Colonic mucosa (tissue), 4 donors: ENCODE results near the gene MAPRE3. TPM values are rescaled to one million over a fixed set of nuclear protein-coding genes. Genes with fewer than 3 reads are reported as not detected.

Experiments
- DNase-seq: peaks from one replicate; pipeline ENCODE4 v3.0.0-alpha.2; 2020
- H3K27ac ChIP-seq: fragments of 200-600 bp; one replicate; pipeline ENCODE4 v1.8.0; 2021
- H3K27me3 ChIP-seq: fragments of 200-600 bp; one replicate; pipeline ENCODE4 v1.8.0; 2021
- H3K36me3 ChIP-seq: fragments of 200-600 bp; one replicate; pipeline ENCODE4 v1.8.0; 2021
- H3K4me1 ChIP-seq: fragments of 200-600 bp; one replicate; pipeline ENCODE4 v1.8.0; 2021; ENCODE audit warnings: mild to moderate bottlenecking
- H3K4me3 ChIP-seq: fragments of 200-600 bp; one replicate; pipeline ENCODE4 v1.8.0; 2021
- H3K9ac ChIP-seq, 2 donors: one replicate each; pipeline ENCODE4 v1.7.0; 2013; ENCODE audit warnings: control low read depth in 2 of 2, low read depth in 2 of 2, low read length in 2 of 2
- H3K9me3 ChIP-seq: fragments of 200-600 bp; one replicate; pipeline ENCODE4 v1.8.0; 2021
- CTCF ChIP-seq: fragments of 200-600 bp; IDR thresholded peaks from one replicate; pipeline ENCODE4 v1.8.0; 2022; ENCODE audit warnings: antibody characterized with exemption, mild to moderate bottlenecking
- intact Hi-C: fragments of 100-400 bp; cut with DNase I; formaldehyde crosslinking; loops from one replicate; pipeline ENCODE4 v1.14.1; 2022
- total RNA-seq, 2 donors: library from RNA; stranded (reverse); fragmentation: NEBNext Ultra II Directional in 1 of 2; extraction: Animal tissue kit (Norgen Biotek cat#: 25700) in 1 of 2; gene quantifications; one replicate each; pipeline ENCODE4 v1.2.1, GENCODE V29; 2021
- donor health status: healthy.
- donor health status: DM: no; HTN: no; CAD: no.
- donor health status: DM: no; HTN: no; CAD: no.

The MAPRE3 gene
- total RNA-seq, 2 donors from 2014 or later: 21.6 to 22.0 TPM

DNA sequence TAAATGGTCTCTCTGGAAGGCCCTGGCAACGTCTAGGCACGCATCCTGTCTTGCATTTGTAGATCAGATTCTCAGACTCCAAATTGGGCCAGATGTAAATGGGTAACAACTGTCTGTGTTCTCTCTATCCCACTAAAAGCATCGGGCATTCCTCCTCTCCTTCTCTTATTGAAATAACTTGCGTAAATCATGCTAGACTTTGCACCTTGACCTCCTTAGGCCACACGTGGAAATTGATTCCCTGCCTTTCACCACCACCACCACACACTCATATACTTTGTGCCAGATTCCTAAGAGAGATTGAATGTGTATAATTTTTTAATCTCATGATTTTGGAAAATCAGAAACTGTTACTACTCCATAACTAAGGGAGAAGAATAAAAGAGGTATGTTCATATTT is 21.3 kb downstream of the MAPRE3 start:
- no peak for TF ChIP-seq CTCF
- H3K9me3 ChIP-seq: no peaks in the 10 kb centered on the region
- H3K27ac ChIP-seq: no peak overlapping the region
- no peak for DNase-seq
- H3K4me1 ChIP-seq: no peaks in the 10 kb centered on the region
- intact Hi-C loops: no loop called here
- H3K27me3 ChIP-seq: no peaks in the 10 kb centered on the region
- no peak overlapping the region for H3K4me3 ChIP-seq
- no peaks in the 10 kb centered on the region for H3K36me3 ChIP-seq
- no peak overlapping the region for H3K9ac ChIP-seq

GRCh38 chr2:26993768-26994167 is 23.3 kb downstream of the MAPRE3 start:
- Histone ChIP-seq H3K4me1 (no peaks in the 10 kb centered on the region), H3K27me3 (no peaks in the 10 kb centered on the region), H3K9ac (no peak overlapping the region), H3K36me3 (no peaks in the 10 kb centered on the region), H3K9me3 (no peaks in the 10 kb centered on the region), H3K4me3 (no peak overlapping the region), H3K27ac (no peak overlapping the region)
- intact Hi-C loops: no loop called here
- DNase-seq: no peak
- TF ChIP-seq CTCF: no peak

DNA sequence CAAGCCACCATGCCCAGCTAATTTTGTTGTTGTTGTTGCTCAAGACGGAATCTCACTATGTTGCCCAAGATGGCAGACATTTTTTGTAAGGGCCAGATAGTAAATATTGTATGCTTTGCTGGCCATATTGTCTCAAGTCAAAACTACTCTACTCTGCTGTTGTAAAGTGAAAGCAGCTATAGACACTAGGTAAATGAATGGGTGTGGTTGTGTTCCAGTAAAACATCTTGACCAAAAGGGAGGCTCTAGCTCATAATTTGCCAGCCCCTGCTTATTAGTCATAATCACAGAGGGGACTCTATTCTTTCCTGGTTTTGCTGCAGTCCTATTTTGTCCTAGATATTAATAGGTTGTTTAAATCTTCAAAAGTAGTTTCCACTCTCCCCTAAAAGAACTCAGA is 24.5 kb downstream of the MAPRE3 start:
- no peak for DNase-seq
- Histone ChIP-seq H3K4me3 (no peak overlapping the region), H3K36me3 (no peaks in the 10 kb centered on the region), H3K9ac (no peak overlapping the region), H3K27ac (no peak overlapping the region), H3K4me1 (no peaks in the 10 kb centered on the region), H3K27me3 (no peaks in the 10 kb centered on the region), H3K9me3 (no peaks in the 10 kb centered on the region)
- intact Hi-C loops: no loop called here
- no peak for TF ChIP-seq CTCF

DNA sequence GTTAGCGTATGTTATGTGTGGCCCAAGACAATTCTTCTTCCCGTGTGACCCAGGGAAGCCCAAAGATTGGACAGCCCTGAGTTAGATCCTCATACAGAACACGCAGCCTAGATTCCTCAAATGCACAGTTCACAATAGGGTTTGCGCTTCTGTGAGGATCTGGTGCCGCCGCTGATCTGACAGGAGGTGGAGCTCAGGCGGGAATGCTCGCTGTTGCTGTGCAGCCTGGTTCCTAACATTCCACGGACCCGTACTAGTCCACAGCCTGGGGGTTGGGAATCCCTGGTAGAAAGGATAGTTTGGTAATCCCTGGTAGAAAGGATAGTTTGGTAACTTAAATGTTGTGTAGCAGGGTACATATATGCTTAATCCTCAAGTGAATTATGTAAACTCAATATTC is 27.0 kb downstream of the MAPRE3 start:
- Histone ChIP-seq H3K4me3 (no peak overlapping the region), H3K4me1 (no peaks in the 10 kb centered on the region), H3K27ac (no peak overlapping the region), H3K36me3 (no peaks in the 10 kb centered on the region), H3K27me3 (no peaks in the 10 kb centered on the region), H3K9ac (no peak overlapping the region), H3K9me3 (no peaks in the 10 kb centered on the region)
- intact Hi-C loops: no loop called here
- DNase-seq: no peak
- no peak for TF ChIP-seq CTCF

- Histone ChIP-seq H3K36me3 (no peaks in the 10 kb centered on the region), H3K4me3 (no peak overlapping the region), H3K4me1 (no peaks in the 10 kb centered on the region), H3K27ac (no peak overlapping the region), H3K27me3 (no peaks in the 10 kb centered on the region), H3K9ac (no peak overlapping the region), H3K9me3 (no peaks in the 10 kb centered on the region)
- intact Hi-C loops: no loop called here
- no peak for TF ChIP-seq CTCF
- DNase-seq: no peak
Measured at GRCh38 chr2:26998323-26998722, 27.9 kb downstream of the MAPRE3 start.

GRCh38 chr2:27000228-27000627 is 29.8 kb downstream of the MAPRE3 start:
- DNase-seq: no peak
- no peak for TF ChIP-seq CTCF
- no peaks in the 10 kb centered on the region for H3K4me1 ChIP-seq
- H3K4me3 ChIP-seq: no peak overlapping the region
- H3K36me3 ChIP-seq: no peaks in the 10 kb centered on the region
- H3K9ac ChIP-seq: no peak overlapping the region
- intact Hi-C loops: no loop called here
- H3K9me3 ChIP-seq: no peaks in the 10 kb centered on the region
- no peaks in the 10 kb centered on the region for H3K27me3 ChIP-seq
- no peak overlapping the region for H3K27ac ChIP-seq
